Measurements from ENCODE around the gene YBX1.

YBX1 gene

DNA sequence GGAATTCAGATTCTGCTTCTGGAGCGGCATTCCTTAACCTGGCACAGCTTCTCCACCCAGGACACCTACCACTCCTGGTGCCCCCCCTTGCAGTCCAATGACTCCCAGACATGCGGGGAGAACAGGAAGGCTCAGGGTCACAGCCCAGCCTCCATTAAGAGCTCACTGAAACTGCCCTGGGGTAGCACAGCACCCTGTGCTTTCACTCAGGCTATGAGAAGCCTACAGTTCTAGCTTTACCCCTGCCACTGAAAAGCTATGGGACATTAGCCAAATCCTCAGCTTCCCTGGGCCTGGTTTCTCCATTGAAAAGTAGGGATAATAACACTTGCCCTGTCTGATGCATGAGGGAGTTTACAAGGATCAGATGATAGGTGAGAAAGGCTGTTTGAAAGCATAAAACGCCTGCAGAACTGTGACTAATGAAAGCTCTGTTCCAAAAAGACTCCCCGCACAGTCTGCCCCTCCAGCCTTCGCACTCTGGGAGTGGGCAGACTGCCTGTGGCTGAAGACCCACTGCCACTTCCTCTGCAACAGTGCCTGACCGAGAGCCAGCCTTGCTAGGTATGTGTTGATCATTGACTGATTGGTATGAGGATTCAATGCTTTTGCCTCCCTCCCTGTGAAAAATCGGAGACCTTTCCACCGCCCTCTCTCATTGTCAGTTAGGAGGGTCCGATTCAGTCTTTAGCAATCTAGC is 60.5 kb downstream of the YBX1 start:
- TF ChIP-seq CTCF (IDR thresholded peaks at IDR 0.05; ENCODE audit: low read length, missing control alignments) = no peak
- no peak overlapping the region for H3K4me3 ChIP-seq (replicated peaks; ENCODE audit: low read depth, low read length)
- no peak for DNase-seq (ENCODE audit: low read depth)

- no peak for TF ChIP-seq CTCF (IDR thresholded peaks at IDR 0.05; ENCODE audit: low read length, missing control alignments)
- no peak overlapping the region for H3K4me3 ChIP-seq (replicated peaks; ENCODE audit: low read depth, low read length)
- no peak for DNase-seq (ENCODE audit: low read depth)
Measured at GRCh38 chr1:42743317-42744147, 61.3 kb downstream of the YBX1 start.

DNA sequence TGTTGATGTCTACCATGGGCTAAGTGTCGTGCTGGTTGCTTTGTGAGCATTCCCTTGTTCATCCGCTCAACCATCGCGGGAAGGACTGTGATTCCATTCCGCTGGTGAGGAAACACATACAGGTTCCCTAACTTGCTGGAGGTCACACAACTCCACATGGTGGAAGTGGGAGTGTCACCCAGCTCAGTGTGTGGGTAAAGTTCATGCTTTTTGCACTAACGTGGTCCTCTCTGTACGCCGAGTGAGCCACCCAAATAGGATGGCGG is 61.9 kb downstream of the YBX1 start:
- no peak for TF ChIP-seq CTCF (IDR thresholded peaks at IDR 0.05; ENCODE audit: low read length, missing control alignments)
- no peak for DNase-seq (ENCODE audit: low read depth)

DNA sequence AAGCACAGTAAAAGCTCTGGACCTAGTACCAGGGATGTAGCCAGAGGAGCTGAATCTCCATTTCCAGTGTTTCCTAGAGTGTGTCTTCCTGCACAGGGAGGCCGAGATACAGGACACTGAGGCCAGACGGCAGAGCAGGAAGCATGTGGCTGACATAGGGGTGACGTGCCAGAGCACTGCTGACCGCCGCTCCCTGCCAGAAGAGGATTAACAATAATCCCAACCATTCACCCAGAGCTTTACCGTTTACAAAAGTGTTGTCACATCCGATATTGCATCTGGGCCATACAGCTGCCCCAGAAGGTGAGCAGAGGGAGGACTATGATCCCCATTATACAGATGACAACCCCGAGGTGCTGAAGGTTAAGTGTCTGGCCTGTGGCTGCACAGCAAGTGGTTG is 63.6 kb downstream of the YBX1 start:
- no peak overlapping the region for H3K4me3 ChIP-seq (replicated peaks; ENCODE audit: low read depth, low read length)
- no peak for DNase-seq (ENCODE audit: low read depth)
- no peak for TF ChIP-seq CTCF (IDR thresholded peaks at IDR 0.05; ENCODE audit: low read length, missing control alignments)

More for the DNA sequence above, 61.9 kb downstream of the YBX1 start:
- no peak overlapping the region for H3K4me3 ChIP-seq (replicated peaks; ENCODE audit: low read depth, low read length)

GRCh38 chr1:42746436-42747105 is 64.4 kb downstream of the YBX1 start:
- TF ChIP-seq CTCF (IDR thresholded peaks at IDR 0.05; ENCODE audit: low read length, missing control alignments) = no peak
- DNase-seq (ENCODE audit: low read depth) = no peak
- H3K4me3 ChIP-seq (replicated peaks; ENCODE audit: low read depth, low read length) = no peak overlapping the region

DNA sequence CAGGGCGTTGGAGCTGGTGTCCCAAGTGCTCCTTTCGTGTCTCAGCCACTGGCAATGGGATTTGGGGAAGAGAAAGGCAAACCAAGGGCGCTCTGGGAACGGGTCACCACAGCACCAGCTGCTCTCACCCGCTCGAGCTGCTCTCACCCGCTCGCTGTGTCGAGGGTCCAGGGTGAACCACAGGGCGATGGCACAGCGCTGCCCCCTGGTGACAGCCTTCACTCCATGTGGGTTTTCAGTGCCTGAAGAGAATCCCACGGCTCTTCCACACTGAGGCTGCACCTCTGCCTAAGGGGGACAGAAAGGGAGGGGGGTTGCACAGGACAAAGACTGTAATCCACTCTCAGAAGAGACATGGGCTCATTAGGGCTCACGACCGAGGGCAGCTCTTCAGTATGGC is 64.9 kb downstream of the YBX1 start:
- no peak overlapping the region for H3K4me3 ChIP-seq (replicated peaks; ENCODE audit: low read depth, low read length)
- TF ChIP-seq CTCF (IDR thresholded peaks at IDR 0.05; ENCODE audit: low read length, missing control alignments) = peak; percentile 54
- peak; percentile 36 for DNase-seq (ENCODE audit: low read depth)
